NT2/D1 (cell line): ENCODE data around the gene CAPRIN1.

ENCODE experiments used
- DNase-seq: peaks from one replicate; pipeline ENCODE4 v3.0.0-alpha.2; 2011; ENCODE audit warnings: low read depth, low spot score
- H3K27me3 ChIP-seq: 2 replicates; pipeline ENCODE4 v1.6.0; 2011; ENCODE audit warnings: mild to moderate bottlenecking; ENCODE audit not compliant: insufficient read length, insufficient read depth
- H3K36me3 ChIP-seq: 2 replicates; pipeline ENCODE4 v1.6.1; 2011; ENCODE audit warnings: mild to moderate bottlenecking, low read length, mixed read lengths; ENCODE audit not compliant: insufficient read depth, insufficient read length
- H3K4me1 ChIP-seq: 2 replicates; pipeline ENCODE4 v1.5.1; 2011; ENCODE audit not compliant: insufficient read depth, insufficient read length
- H3K4me3 ChIP-seq: 2 replicates; pipeline ENCODE4 v1.5.1; 2011; ENCODE audit warnings: low read depth; ENCODE audit not compliant: insufficient read length
- H3K9ac ChIP-seq: 2 replicates; pipeline ENCODE4 v1.6.0; 2011; ENCODE audit warnings: low read depth; ENCODE audit not compliant: insufficient read length
- H3K9me3 ChIP-seq: 2 replicates; pipeline ENCODE4 v1.5.1; 2011; ENCODE audit warnings: mild to moderate bottlenecking, low read length; ENCODE audit not compliant: insufficient read depth
- SUZ12 ChIP-seq: IDR thresholded peaks from 2 replicates; pipeline ENCODE4 v1.6.1; 2011; ENCODE audit not compliant: insufficient read length, insufficient read depth; ENCODE audit errors: extremely low read depth
- YY1 ChIP-seq: IDR thresholded peaks from 2 replicates; pipeline ENCODE4 v1.6.1; 2011; ENCODE audit not compliant: insufficient read length, insufficient read depth
- ZNF274 ChIP-seq: IDR thresholded peaks from 2 replicates; pipeline ENCODE4 v1.6.1; 2011; ENCODE audit warnings: mild to moderate bottlenecking, low read depth, low read length

Gene CAPRIN1

GRCh38 chr11:34148504-34149165 lies 97.1 kb downstream of the CAPRIN1 start:
- H3K4me3 ChIP-seq, result no peak overlapping the region
- H3K36me3 ChIP-seq, result peaks cover 96% of the 10 kb centered on the region
- H3K4me1 ChIP-seq, result no peaks in the 10 kb centered on the region
- no peak for DNase-seq
- H3K9ac ChIP-seq, result no peak overlapping the region
- no peaks in the 10 kb centered on the region for H3K27me3 ChIP-seq
- no peaks in the 10 kb centered on the region for H3K9me3 ChIP-seq
- TF ChIP-seq ZNF274 (no peak), SUZ12 (no peak), YY1 (no peak)

- TF ChIP-seq YY1 (no peak), ZNF274 (no peak), SUZ12 (no peak)
- Histone ChIP-seq H3K4me3 (no peak overlapping the region), H3K9ac (no peak overlapping the region), H3K36me3 (peaks cover 96% of the 10 kb centered on the region), H3K27me3 (no peaks in the 10 kb centered on the region), H3K9me3 (no peaks in the 10 kb centered on the region), H3K4me1 (no peaks in the 10 kb centered on the region)
- DNase-seq, result no peak
Observed at GRCh38 chr11:34149274-34149673, 97.7 kb downstream of the CAPRIN1 start.

GRCh38 chr11:34149786-34150185 lies 98.3 kb downstream of the CAPRIN1 start:
- no peaks in the 10 kb centered on the region for H3K27me3 ChIP-seq
- H3K36me3 ChIP-seq, result peaks cover 95% of the 10 kb centered on the region
- H3K4me1 ChIP-seq, result no peaks in the 10 kb centered on the region
- TF ChIP-seq SUZ12 (no peak), ZNF274 (no peak), YY1 (no peak)
- no peak overlapping the region for H3K4me3 ChIP-seq
- no peak overlapping the region for H3K9ac ChIP-seq
- DNase-seq, result no peak
- H3K9me3 ChIP-seq, result no peaks in the 10 kb centered on the region

GRCh38 chr11:34150494-34151151 lies 99.1 kb downstream of the CAPRIN1 start:
- Histone ChIP-seq H3K9me3 (no peaks in the 10 kb centered on the region), H3K4me1 (no peaks in the 10 kb centered on the region), H3K9ac (no peak overlapping the region), H3K4me3 (no peak overlapping the region), H3K36me3 (peaks cover 95% of the 10 kb centered on the region), H3K27me3 (no peaks in the 10 kb centered on the region)
- TF ChIP-seq YY1 (no peak), ZNF274 (no peak), SUZ12 (no peak)
- DNase-seq, result no peak
